Measurements from ENCODE around the gene KLF16. TPM values are rescaled to one million over a fixed set of nuclear protein-coding genes. Genes with fewer than 3 reads are reported as not detected.
A peak's percentile ranks its signal among the peaks of the same experiment; 100 is the strongest.

The KLF16 gene
- total RNA-seq, 1 experiment from 2014 or later, result 8.4 TPM

- no peak for DNase-seq (ENCODE audit: low read depth)
Observed at GRCh38 chr19:1855040-1855827, 8.1 kb downstream of the KLF16 start.

- no peak for DNase-seq (ENCODE audit: low read depth)
Observed at GRCh38 chr19:1854542-1855039, 8.8 kb downstream of the KLF16 start.

GRCh38 chr19:1854039-1854541 lies 9.3 kb downstream of the KLF16 start:
- DNase-seq (ENCODE audit: low read depth), result no peak

GRCh38 chr19:1853295-1854038 lies 9.9 kb downstream of the KLF16 start:
- DNase-seq (ENCODE audit: low read depth), result peak; percentile 32

- no peak for DNase-seq (ENCODE audit: low read depth)
Observed at GRCh38 chr19:1852581-1853128, 10.7 kb downstream of the KLF16 start.

- no peak for DNase-seq (ENCODE audit: low read depth)
Observed at GRCh38 chr19:1851654-1852580, 11.5 kb downstream of the KLF16 start.

GRCh38 chr19:1850809-1851653 lies 12.3 kb downstream of the KLF16 start:
- no peak for DNase-seq (ENCODE audit: low read depth)

- no peak for DNase-seq (ENCODE audit: low read depth)
Observed at GRCh38 chr19:1849886-1850398, 13.4 kb downstream of the KLF16 start.

- DNase-seq (ENCODE audit: low read depth), result no peak
Observed at GRCh38 chr19:1849132-1849474, 14.3 kb downstream of the KLF16 start.

- peak; percentile 91 for DNase-seq (ENCODE audit: low read depth)
Observed at GRCh38 chr19:1848399-1849131, 14.8 kb downstream of the KLF16 start, which contains the start of gene REXO1. Gene REXO1 (minus strand): TSS chr19:1848483. CDS start chr19:1848358, 125 bp downstream.

GRCh38 chr19:1847684-1848398 lies 15.5 kb downstream of the KLF16 start:
- DNase-seq (ENCODE audit: low read depth), result peak; percentile 57

- no peak for DNase-seq (ENCODE audit: low read depth)
Observed at GRCh38 chr19:1847348-1847683, 16.1 kb downstream of the KLF16 start.

GRCh38 chr19:1846517-1847204 lies 16.7 kb downstream of the KLF16 start:
- no peak for DNase-seq (ENCODE audit: low read depth)

GRCh38 chr19:1845642-1846041 lies 17.7 kb downstream of the KLF16 start:
- DNase-seq (ENCODE audit: low read depth), result no peak

GRCh38 chr19:1845125-1845515 lies 18.3 kb downstream of the KLF16 start:
- DNase-seq (ENCODE audit: low read depth), result no peak

- DNase-seq (ENCODE audit: low read depth), result no peak
Observed at GRCh38 chr19:1844513-1845124, 18.8 kb downstream of the KLF16 start.

- no peak for DNase-seq (ENCODE audit: low read depth)
Observed at GRCh38 chr19:1843646-1844394, 19.6 kb downstream of the KLF16 start.
